SK-N-SH treated with all-trans-retinoic acid at 6 μM for 48 hours (cell line): ENCODE results near the gene TTBK2.

Experiments used
- ATAC-seq: fragments of 200-7000 bp; cut with Tn5 transposase; 3 replicates; pipeline ENCODE4 v1.9.1; 2020; ENCODE audit warnings: mild to moderate bottlenecking, moderate library complexity
- ARNTL ChIP-seq: fragments of 450-650 bp; formaldehyde crosslinking; IDR thresholded peaks from 2 replicates; pipeline ENCODE4 v1.5.0; 2020; ENCODE audit warnings: low read depth, mild to moderate bottlenecking, moderate library complexity, borderline replicate concordance
- BACH2 ChIP-seq: fragments of 250-450 bp; sonication (Bioruptor Pico); IDR thresholded peaks from 2 replicates; pipeline ENCODE4 v1.9.0; 2021; ENCODE audit warnings: mild to moderate bottlenecking, borderline replicate concordance
- CSDC2 ChIP-seq: fragments of 250-450 bp; sonication (Bioruptor Pico); IDR thresholded peaks from 2 replicates; pipeline ENCODE4 v1.5.0; 2020; ENCODE audit warnings: mild to moderate bottlenecking, moderate library complexity
- ESRRG ChIP-seq: fragments of 250-450 bp; sonication (Bioruptor Pico); IDR thresholded peaks from 2 replicates; pipeline ENCODE4 v1.6.1; 2021; ENCODE audit warnings: mild to moderate bottlenecking
- ISL1 ChIP-seq: fragments of 250-450 bp; sonication (Bioruptor Pico); IDR thresholded peaks from 2 replicates; pipeline ENCODE4 v2.1.2; 2022; ENCODE audit warnings: mild to moderate bottlenecking, moderate library complexity
- OSR1 ChIP-seq: fragments of 250-450 bp; sonication (Bioruptor Pico); IDR thresholded peaks from 2 replicates; pipeline ENCODE4 v1.8.0; 2022; ENCODE audit warnings: moderate library complexity, mild to moderate bottlenecking, inconsistent platforms
- PPARA ChIP-seq: fragments of 250-450 bp; sonication (Bioruptor Pico); IDR thresholded peaks from 2 replicates; pipeline ENCODE4 v1.5.0; 2020; ENCODE audit warnings: mild to moderate bottlenecking, borderline replicate concordance
- RARB ChIP-seq: fragments of 250-450 bp; sonication (Bioruptor Pico); IDR thresholded peaks from 2 replicates; pipeline ENCODE4 v1.8.0; 2021; ENCODE audit warnings: mild to moderate bottlenecking, moderate library complexity
- SNAI2 ChIP-seq: fragments of 250-450 bp; sonication (Bioruptor Pico); IDR thresholded peaks from 2 replicates; pipeline ENCODE4 v1.5.0; 2020; ENCODE audit warnings: mild to moderate bottlenecking, moderate library complexity
- TCF4 ChIP-seq: fragments of 250-450 bp; sonication (Bioruptor Pico); IDR thresholded peaks from 2 replicates; pipeline ENCODE4 v1.8.0; 2021; ENCODE audit warnings: mild to moderate bottlenecking, moderate library complexity, borderline replicate concordance
- TOX ChIP-seq: fragments of 250-450 bp; sonication (Bioruptor Pico); IDR thresholded peaks from 2 replicates; pipeline ENCODE4 v1.8.0; 2021; ENCODE audit warnings: mild to moderate bottlenecking, moderate library complexity, borderline replicate concordance
- ZFP3 ChIP-seq: fragments of 250-450 bp; sonication (Bioruptor Pico); IDR thresholded peaks from 2 replicates; pipeline ENCODE4 v1.5.0; 2020; ENCODE audit warnings: mild to moderate bottlenecking, moderate library complexity
- ZFP30 ChIP-seq: fragments of 450-650 bp; formaldehyde crosslinking; IDR thresholded peaks from 2 replicates; pipeline ENCODE4 v1.5.0; 2022; ENCODE audit warnings: mild to moderate bottlenecking, moderate library complexity
- ZNF565 ChIP-seq: fragments of 450-650 bp; formaldehyde crosslinking; conservative IDR thresholded peaks from 2 replicates; pipeline ENCODE4 v1.5.0; 2020; ENCODE audit warnings: low read depth, mild to moderate bottlenecking, moderate library complexity
- ZNF70 ChIP-seq: fragments of 450-650 bp; formaldehyde crosslinking; IDR thresholded peaks from 2 replicates; pipeline ENCODE4 v1.5.0; 2020; ENCODE audit warnings: mild to moderate bottlenecking, moderate library complexity
- ZNF8 ChIP-seq: fragments of 450-650 bp; formaldehyde crosslinking; IDR thresholded peaks from 2 replicates; pipeline ENCODE4 v1.5.0; 2020; ENCODE audit warnings: mild to moderate bottlenecking, moderate library complexity
- TF ChIP-seq, protein P1 (sequence below): fragments of 250-450 bp; sonication (Bioruptor Pico); IDR thresholded peaks from 2 replicates; pipeline ENCODE4 v1.5.0; 2020; ENCODE audit warnings: mild to moderate bottlenecking, moderate library complexity
- TF ChIP-seq, protein P2 (sequence below): fragments of 250-450 bp; sonication (Bioruptor Pico); IDR thresholded peaks from 2 replicates; pipeline ENCODE4 v1.8.0; 2020; ENCODE audit warnings: mild to moderate bottlenecking, moderate library complexity, borderline replicate concordance
- TF ChIP-seq, protein P3 (sequence below): fragments of 250-450 bp; sonication (Bioruptor Pico); IDR thresholded peaks from 2 replicates; pipeline ENCODE4 v1.5.1; 2021; ENCODE audit warnings: mild to moderate bottlenecking, moderate library complexity

TTBK2 gene

DNA sequence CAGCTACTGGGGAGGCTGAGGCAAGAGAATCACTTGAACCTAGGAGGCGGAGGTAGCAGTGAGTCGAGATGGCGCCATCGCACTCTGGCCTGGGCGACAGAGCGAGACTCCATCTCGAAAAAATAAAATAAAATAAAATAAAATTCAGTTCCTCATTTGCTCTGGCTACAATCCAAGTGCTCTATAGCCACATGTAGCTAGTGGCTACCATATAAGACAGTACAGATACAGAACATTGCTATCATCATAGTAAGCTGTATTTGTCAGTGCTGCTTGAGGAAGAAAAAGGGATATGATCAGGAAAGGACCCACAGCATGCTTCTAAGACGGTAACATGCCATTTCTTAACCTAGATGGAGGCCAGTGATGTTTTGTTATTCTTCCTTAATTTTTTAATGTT lies 95.0 kb downstream of the TTBK2 start (continued):
- TF ChIP-seq ZNF565 (CRISPR knock-in tag) = no peak
- TF ChIP-seq PPARA = no peak
- TF ChIP-seq, protein P1, sequence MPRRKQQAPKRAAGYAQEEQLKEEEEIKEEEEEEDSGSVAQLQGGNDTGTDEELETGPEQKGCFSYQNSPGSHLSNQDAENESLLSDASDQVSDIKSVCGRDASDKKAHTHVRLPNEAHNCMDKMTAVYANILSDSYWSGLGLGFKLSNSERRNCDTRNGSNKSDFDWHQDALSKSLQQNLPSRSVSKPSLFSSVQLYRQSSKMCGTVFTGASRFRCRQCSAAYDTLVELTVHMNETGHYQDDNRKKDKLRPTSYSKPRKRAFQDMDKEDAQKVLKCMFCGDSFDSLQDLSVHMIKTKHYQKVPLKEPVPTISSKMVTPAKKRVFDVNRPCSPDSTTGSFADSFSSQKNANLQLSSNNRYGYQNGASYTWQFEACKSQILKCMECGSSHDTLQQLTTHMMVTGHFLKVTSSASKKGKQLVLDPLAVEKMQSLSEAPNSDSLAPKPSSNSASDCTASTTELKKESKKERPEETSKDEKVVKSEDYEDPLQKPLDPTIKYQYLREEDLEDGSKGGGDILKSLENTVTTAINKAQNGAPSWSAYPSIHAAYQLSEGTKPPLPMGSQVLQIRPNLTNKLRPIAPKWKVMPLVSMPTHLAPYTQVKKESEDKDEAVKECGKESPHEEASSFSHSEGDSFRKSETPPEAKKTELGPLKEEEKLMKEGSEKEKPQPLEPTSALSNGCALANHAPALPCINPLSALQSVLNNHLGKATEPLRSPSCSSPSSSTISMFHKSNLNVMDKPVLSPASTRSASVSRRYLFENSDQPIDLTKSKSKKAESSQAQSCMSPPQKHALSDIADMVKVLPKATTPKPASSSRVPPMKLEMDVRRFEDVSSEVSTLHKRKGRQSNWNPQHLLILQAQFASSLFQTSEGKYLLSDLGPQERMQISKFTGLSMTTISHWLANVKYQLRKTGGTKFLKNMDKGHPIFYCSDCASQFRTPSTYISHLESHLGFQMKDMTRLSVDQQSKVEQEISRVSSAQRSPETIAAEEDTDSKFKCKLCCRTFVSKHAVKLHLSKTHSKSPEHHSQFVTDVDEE = no peak
- TF ChIP-seq TOX = no peak
- no peak for TF ChIP-seq OSR1 (CRISPR knock-in tag)
- TF ChIP-seq ARNTL (CRISPR knock-in tag) = no peak
- TF ChIP-seq, all 23 proteins: peak for 0

DNA sequence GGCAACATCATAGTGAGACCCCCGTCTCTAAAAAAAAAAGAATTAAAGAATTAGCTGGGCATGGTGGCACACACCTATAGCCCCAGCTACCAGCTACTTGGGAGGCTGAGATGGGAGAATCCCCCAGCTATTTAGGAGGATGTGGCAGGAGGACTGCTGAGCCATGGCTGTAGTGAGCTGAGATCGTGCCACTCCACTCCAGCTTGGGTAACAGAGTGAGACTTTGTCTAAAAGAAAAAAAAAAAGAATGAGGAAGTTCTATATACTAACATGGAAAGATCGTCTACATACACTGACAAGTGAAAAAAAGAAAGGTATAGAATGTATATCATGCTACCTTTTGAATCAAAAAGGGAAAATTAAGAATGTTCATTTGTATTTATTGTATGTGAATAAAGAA lies 99.8 kb downstream of the TTBK2 start:
- no peak for TF ChIP-seq CSDC2 (CRISPR knock-in tag)
- no peak for TF ChIP-seq RARB (CRISPR knock-in tag)
- no peak for TF ChIP-seq ESRRG (CRISPR knock-in tag)
- TF ChIP-seq ZFP3 (CRISPR knock-in tag) = no peak
- TF ChIP-seq TCF4 (CRISPR knock-in tag) = no peak
- TF ChIP-seq ARNTL (CRISPR knock-in tag) = no peak
- no peak for TF ChIP-seq OSR1 (CRISPR knock-in tag)
- TF ChIP-seq BACH2 (CRISPR knock-in tag) = no peak
- TF ChIP-seq, protein P2, sequence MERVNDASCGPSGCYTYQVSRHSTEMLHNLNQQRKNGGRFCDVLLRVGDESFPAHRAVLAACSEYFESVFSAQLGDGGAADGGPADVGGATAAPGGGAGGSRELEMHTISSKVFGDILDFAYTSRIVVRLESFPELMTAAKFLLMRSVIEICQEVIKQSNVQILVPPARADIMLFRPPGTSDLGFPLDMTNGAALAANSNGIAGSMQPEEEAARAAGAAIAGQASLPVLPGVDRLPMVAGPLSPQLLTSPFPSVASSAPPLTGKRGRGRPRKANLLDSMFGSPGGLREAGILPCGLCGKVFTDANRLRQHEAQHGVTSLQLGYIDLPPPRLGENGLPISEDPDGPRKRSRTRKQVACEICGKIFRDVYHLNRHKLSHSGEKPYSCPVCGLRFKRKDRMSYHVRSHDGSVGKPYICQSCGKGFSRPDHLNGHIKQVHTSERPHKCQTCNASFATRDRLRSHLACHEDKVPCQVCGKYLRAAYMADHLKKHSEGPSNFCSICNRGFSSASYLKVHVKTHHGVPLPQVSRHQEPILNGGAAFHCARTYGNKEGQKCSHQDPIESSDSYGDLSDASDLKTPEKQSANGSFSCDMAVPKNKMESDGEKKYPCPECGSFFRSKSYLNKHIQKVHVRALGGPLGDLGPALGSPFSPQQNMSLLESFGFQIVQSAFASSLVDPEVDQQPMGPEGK = no peak
- TF ChIP-seq, protein P3, sequence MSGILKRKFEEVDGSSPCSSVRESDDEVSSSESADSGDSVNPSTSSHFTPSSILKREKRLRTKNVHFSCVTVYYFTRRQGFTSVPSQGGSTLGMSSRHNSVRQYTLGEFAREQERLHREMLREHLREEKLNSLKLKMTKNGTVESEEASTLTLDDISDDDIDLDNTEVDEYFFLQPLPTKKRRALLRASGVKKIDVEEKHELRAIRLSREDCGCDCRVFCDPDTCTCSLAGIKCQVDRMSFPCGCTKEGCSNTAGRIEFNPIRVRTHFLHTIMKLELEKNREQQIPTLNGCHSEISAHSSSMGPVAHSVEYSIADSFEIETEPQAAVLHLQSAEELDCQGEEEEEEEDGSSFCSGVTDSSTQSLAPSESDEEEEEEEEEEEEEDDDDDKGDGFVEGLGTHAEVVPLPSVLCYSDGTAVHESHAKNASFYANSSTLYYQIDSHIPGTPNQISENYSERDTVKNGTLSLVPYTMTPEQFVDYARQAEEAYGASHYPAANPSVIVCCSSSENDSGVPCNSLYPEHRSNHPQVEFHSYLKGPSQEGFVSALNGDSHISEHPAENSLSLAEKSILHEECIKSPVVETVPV (CRISPR knock-in tag) = no peak
- no peak for TF ChIP-seq ISL1 (CRISPR knock-in tag)
- TF ChIP-seq ZFP30 = no peak
- TF ChIP-seq PPARA = no peak
- TF ChIP-seq SNAI2 (CRISPR knock-in tag) = no peak
- TF ChIP-seq, all 23 proteins: peak for 0
- ATAC-seq = no peak

DNA sequence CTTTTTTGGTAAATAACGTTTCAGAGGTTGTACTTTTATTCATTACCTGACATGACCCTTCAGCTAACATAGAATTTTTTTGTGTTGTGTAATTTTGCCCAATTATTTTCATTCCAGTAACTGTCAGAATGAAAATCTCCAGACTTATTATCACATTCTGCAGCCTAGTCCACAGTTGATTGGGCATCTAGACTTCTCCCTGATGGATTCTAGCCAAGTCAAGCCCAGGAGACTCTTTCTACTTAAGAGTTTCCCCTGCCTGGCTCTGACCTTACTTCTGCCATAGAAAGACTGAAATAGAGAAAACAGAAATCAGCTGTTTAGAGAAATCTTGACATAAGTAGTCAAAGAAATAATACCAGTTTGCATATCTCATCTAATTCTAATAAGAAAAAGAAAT lies 100.8 kb downstream of the TTBK2 start:
- ATAC-seq = peak; percentile 47; the same call in 1 of the 3 replicates
- TF ChIP-seq, protein P3 (CRISPR knock-in tag) = no peak
- 0 out of 2 replicates have a peak, but pooled peaks have one; percentile 19 for TF ChIP-seq ISL1 (CRISPR knock-in tag)
- no peak for TF ChIP-seq CSDC2 (CRISPR knock-in tag)
- TF ChIP-seq OSR1 (CRISPR knock-in tag) = no peak

DNA sequence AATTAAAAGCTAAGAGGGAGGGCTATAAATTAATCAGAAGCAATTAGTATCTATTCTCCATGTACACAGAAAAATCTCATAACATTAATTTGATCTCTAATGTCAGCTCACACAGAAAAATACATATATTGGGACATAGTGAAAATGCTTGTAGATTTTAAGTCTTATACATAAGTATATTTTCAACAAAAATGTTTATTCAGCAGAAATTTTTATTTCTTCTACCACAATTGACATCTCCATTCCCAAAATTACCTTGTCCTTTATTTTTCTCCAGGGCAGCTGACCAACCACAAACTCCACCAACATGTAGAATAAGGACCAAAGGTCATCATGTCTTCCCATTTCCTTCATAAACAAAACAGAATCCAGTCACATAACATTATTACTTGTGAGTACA lies 109.1 kb downstream of the TTBK2 start:
- TF ChIP-seq OSR1 (CRISPR knock-in tag) = no peak
- no peak for TF ChIP-seq ZNF70 (CRISPR knock-in tag)
- TF ChIP-seq CSDC2 (CRISPR knock-in tag) = no peak
- TF ChIP-seq TCF4 (CRISPR knock-in tag) = no peak
- no peak for TF ChIP-seq TOX
- no peak for TF ChIP-seq RARB (CRISPR knock-in tag)
- TF ChIP-seq SNAI2 (CRISPR knock-in tag) = no peak
- no peak for TF ChIP-seq ZNF8 (CRISPR knock-in tag)
- TF ChIP-seq ZFP3 (CRISPR knock-in tag) = no peak
- TF ChIP-seq, protein P1 = no peak
- no peak for ATAC-seq
